ENCODE measurements around the gene ABCC8. TPM values are rescaled to one million over a fixed set of nuclear protein-coding genes. Genes with fewer than 3 reads are reported as not detected.

ABCC8 gene
- total RNA-seq, 1 experiment from 2014 or later, result not detected

DNA sequence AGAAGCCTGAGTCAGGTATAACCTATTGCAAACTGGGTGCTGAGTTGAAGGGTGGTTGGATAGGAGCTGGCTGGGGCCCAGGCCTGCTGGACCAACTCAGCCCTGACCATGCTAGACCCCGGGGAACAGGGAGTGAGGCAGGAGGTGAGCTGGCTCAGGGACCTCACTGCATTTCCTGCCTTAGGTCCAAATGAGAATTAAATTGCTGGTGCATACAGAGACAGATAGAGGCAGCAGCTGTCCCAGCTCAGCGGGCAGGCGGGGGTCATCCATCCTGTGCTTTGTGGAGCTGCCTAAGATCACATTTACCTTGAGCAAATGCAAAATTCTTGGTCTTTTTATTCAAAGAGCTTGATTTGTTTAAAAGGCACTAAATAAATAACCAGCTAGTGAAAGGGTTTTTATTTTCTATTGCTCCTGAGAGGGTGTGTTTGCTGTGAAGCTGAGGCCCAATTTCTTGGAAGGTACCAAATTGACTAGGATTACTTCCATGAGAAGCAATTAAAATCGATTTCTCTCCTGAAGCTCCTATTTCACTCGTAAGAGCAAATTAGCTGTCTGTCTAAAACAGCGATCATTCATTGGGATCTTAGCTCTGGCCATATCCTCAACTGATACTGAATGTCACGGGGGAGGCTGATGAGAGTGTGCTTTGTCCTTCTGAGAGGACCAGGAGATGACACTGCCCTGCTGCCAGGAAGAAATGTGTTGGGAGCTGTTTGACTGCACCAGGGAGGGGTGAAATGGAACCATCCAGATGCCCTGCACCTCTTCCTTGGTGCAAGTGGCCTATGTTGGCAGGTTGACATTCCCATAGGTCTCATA lies 42.6 kb upstream of the ABCC8 start:
- CTCF ChIA-PET, result interaction anchor here (0.7 kb wide), 1 partner anchor 11 kb away, joined by 4 read pairs; no protein-coding TSS in a partner anchor
- BruUV-seq (replicated peaks), result no TSS peak
- intact Hi-C loops (cut with micrococcal nuclease; ENCODE audit: unreplicated experiment), result no loop called here

DNA sequence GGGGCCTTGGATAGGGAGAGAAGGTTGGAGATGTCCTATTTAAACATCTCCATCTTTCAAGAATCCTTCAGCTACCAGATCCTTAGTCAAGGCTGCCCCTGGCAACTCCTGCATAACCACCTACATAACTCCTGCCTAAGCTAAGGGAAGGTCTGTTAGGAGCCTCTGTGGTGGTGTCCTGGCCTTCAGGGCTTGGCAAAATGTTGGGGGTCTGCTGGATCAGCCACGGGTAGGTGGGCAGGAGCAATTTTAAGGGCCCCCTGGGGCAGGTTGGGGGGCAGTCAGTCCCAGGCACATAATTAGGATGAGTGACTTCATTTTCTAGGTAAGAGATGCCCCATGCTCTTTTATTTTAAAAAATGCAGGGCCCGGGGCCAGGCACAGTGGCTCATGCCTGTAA lies 41.7 kb upstream of the ABCC8 start:
- POLR2A ChIA-PET (ENCODE audit: unreplicated experiment), result no interaction called here
- CTCF ChIA-PET, result no interaction called here
- TF ChIP-seq, protein P1, sequence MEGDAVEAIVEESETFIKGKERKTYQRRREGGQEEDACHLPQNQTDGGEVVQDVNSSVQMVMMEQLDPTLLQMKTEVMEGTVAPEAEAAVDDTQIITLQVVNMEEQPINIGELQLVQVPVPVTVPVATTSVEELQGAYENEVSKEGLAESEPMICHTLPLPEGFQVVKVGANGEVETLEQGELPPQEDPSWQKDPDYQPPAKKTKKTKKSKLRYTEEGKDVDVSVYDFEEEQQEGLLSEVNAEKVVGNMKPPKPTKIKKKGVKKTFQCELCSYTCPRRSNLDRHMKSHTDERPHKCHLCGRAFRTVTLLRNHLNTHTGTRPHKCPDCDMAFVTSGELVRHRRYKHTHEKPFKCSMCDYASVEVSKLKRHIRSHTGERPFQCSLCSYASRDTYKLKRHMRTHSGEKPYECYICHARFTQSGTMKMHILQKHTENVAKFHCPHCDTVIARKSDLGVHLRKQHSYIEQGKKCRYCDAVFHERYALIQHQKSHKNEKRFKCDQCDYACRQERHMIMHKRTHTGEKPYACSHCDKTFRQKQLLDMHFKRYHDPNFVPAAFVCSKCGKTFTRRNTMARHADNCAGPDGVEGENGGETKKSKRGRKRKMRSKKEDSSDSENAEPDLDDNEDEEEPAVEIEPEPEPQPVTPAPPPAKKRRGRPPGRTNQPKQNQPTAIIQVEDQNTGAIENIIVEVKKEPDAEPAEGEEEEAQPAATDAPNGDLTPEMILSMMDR (conservative IDR thresholded peaks at IDR 0.05), result no peak
- TF ChIP-seq EZH2 (IDR thresholded peaks at IDR 0.05; ENCODE audit: low read depth), result no peak
- Histone ChIP-seq H3K36me3 (ENCODE audit: low read depth) (no peaks in the 10 kb centered on the region), H3F3A (ENCODE audit: insufficient read depth, low read depth) (no peaks in the 10 kb centered on the region), H3K4me3 (no peak overlapping the region), H2AFZ (no peak overlapping the region), H3K9me2 (ENCODE audit: insufficient read depth) (no peaks in the 10 kb centered on the region), H4K20me1 (ENCODE audit: insufficient read depth) (no peaks in the 10 kb centered on the region), H3K27ac (no peak overlapping the region), H3K9me3 (ENCODE audit: insufficient read depth, low read depth) (no peaks in the 10 kb centered on the region), H3K27me3 (ENCODE audit: insufficient read depth, low read depth) (peaks cover 46% of the 10 kb centered on the region), H3K4me2 (no peak overlapping the region), H3K79me2 (ENCODE audit: low read depth) (no peaks in the 10 kb centered on the region), H3K4me1 (replicated peaks; ENCODE audit: insufficient read depth) (no peaks in the 10 kb centered on the region)
- intact Hi-C loops (cut with micrococcal nuclease; ENCODE audit: unreplicated experiment), result no loop called here
- BruUV-seq (replicated peaks), result no TSS peak
- no peak for DNase-seq

More for the DNA sequence above, 42.6 kb upstream of the ABCC8 start:
- POLR2A ChIA-PET (ENCODE audit: unreplicated experiment), result no interaction called here
- Histone ChIP-seq H3K4me3 (no peak overlapping the region), H3K9me2 (ENCODE audit: insufficient read depth) (no peaks in the 10 kb centered on the region), H3K36me3 (ENCODE audit: low read depth) (no peaks in the 10 kb centered on the region), H3K9me3 (ENCODE audit: insufficient read depth, low read depth) (no peaks in the 10 kb centered on the region), H3F3A (ENCODE audit: insufficient read depth, low read depth) (no peaks in the 10 kb centered on the region), H3K4me2 (no peak overlapping the region), H3K4me1 (replicated peaks; ENCODE audit: insufficient read depth) (no peaks in the 10 kb centered on the region), H3K27me3 (ENCODE audit: insufficient read depth, low read depth) (peaks cover 50% of the 10 kb centered on the region), H2AFZ (no peak overlapping the region), H4K20me1 (ENCODE audit: insufficient read depth) (no peaks in the 10 kb centered on the region), H3K27ac (no peak overlapping the region), H3K79me2 (ENCODE audit: low read depth) (no peaks in the 10 kb centered on the region)
- no peak for DNase-seq
- no peak for TF ChIP-seq EZH2 (IDR thresholded peaks at IDR 0.05; ENCODE audit: low read depth)
- TF ChIP-seq, protein P1 (conservative IDR thresholded peaks at IDR 0.05), result no peak

DNA sequence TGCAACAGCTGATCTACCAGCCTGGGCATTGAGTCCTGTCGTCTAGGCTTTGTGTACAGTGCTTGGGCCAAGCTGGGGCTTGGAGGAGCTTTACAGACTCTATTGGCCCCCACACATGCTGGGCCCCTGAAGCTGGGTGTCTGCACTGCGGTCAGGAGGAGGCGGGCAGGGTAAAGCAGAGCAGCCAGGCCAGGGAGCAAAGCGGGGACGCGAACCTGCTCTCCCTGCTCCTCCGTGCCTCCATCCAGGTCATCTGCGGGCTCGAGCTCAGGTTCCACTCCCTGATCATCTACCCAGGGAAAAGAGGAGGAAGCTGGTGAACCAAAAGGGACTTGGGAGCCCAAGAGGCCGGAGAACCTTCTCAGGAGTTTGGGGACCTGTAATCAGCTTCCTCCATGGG lies 40.5 kb upstream of the ABCC8 start:
- DNase-seq, result no peak
- no peaks in the 10 kb centered on the region for H3K36me3 ChIP-seq (ENCODE audit: low read depth)
- TF ChIP-seq, protein P1 (conservative IDR thresholded peaks at IDR 0.05), result no peak
- TF ChIP-seq EZH2 (IDR thresholded peaks at IDR 0.05; ENCODE audit: low read depth), result no peak
- H3K79me2 ChIP-seq (ENCODE audit: low read depth), result no peaks in the 10 kb centered on the region
- H2AFZ ChIP-seq, result no peak overlapping the region
- no peak overlapping the region for H3K4me3 ChIP-seq
- no peaks in the 10 kb centered on the region for H3K4me1 ChIP-seq (replicated peaks; ENCODE audit: insufficient read depth)
- H3K9me3 ChIP-seq (ENCODE audit: insufficient read depth, low read depth), result no peaks in the 10 kb centered on the region
- H3K27me3 ChIP-seq (ENCODE audit: insufficient read depth, low read depth), result peaks cover 46% of the 10 kb centered on the region
- CTCF ChIA-PET, result no interaction called here
- intact Hi-C loops (cut with micrococcal nuclease; ENCODE audit: unreplicated experiment), result no loop called here
- H3F3A ChIP-seq (ENCODE audit: insufficient read depth, low read depth), result no peaks in the 10 kb centered on the region
- no peaks in the 10 kb centered on the region for H4K20me1 ChIP-seq (ENCODE audit: insufficient read depth)
- no peak overlapping the region for H3K27ac ChIP-seq
- no TSS peak for BruUV-seq (replicated peaks)
- POLR2A ChIA-PET (ENCODE audit: unreplicated experiment), result no interaction called here
- H3K9me2 ChIP-seq (ENCODE audit: insufficient read depth), result no peaks in the 10 kb centered on the region
- no peak overlapping the region for H3K4me2 ChIP-seq
